ENCODE results near the gene EMSY.

The EMSY gene

GRCh38 chr11:76455931-76456330 is 11.1 kb downstream of the EMSY start:
- no peak for DNase-seq

DNA sequence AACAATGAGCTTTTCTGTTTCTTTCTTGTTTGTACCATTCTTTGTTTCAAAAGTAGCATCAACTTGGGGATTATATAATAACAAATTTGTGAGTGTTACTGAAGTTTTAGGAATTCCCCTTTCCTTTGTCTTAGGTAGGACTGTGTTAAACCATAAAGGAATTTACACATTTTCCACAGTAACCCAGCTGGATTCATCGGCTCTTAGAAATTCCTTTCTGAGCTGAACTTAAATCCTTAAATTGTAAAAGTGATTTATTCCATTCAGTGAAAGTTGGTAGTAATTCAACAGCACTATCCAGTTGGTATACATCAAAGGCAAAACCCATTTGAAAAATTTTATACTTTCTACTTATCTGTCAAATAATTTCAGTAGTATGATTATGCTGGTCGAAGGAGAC is 11.8 kb downstream of the EMSY start:
- no peak for DNase-seq

DNA sequence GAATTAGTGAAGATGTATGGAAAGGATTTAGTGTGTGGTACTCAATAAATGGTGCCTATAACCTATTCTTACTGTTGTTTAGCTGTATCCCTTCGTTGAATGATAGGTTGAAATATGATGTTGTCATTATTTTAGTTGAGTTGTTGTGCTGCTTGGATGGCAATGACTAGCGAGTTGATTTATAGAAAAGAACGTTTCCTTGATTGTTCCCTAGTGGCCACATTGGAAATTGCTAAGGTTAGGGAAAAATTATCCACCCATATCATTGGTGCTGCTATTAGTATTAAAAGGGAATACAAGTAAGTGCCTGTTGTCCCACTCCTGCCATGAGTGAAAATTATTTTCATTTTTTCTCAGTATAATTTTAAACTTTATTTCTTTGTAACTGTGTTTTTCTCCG is 14.5 kb downstream of the EMSY start:
- DNase-seq: no peak

GRCh38 chr11:76459846-76460245 is 15.0 kb downstream of the EMSY start:
- DNase-seq: no peak

DNA sequence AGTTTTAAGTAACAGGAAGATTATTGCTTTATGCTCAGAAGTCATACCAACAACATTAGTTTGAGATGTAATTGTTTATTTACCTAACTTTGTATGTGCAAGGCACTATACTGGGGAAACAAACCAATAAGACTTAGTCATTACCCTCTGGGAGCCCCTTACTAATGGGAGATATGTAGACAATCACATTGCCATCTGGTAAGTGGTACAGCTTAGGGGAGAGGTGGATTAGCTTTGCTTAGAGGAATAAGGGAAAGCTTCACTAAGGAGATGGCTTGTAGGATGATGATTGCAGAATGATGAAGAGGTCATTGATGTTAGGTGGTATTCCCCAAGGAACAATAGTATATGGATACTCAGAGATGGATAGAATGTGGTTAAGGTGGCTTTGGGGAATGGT is 17.5 kb downstream of the EMSY start:
- no peak for DNase-seq

DNA sequence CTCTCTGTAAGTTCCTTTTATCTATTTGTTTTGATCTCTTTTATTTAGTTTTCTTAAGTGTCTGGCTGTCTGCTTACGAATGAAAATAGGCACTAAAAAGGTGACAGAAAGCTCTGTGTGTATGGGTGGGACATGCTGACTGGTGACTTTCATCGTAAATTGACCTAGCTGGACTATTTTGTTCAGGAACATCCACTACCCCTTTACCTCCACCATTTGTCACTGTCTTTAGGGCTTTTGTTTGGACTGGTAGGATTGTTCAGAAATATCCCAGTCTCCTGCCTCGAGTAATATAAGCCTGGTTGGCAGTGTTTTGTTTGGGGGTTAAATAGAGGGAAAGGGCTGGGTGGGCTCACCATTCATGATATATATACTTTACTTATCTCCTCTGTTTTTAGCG is 20.9 kb downstream of the EMSY start:
- no peak for DNase-seq

DNA sequence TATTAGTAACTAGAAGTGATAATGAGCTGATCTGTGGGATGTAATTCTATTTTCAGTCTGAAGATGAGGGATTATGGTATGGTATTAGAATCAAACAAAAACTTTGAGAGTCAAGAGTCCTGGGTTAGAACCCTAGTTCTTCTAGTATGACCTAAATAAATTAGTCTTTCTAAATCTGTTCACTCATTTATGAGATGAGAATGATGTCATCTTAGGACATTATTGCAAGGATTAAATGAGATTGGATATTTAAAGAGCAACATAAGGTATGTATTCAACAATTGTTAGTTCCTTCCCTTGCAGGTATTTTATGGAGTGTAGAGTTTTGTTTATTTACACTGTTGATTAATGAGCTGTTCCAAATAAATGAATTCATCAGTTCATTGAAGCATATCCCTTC is 21.8 kb downstream of the EMSY start:
- no peak for DNase-seq

GRCh38 chr11:76469141-76469540 is 24.3 kb downstream of the EMSY start:
- no peak for DNase-seq

DNA sequence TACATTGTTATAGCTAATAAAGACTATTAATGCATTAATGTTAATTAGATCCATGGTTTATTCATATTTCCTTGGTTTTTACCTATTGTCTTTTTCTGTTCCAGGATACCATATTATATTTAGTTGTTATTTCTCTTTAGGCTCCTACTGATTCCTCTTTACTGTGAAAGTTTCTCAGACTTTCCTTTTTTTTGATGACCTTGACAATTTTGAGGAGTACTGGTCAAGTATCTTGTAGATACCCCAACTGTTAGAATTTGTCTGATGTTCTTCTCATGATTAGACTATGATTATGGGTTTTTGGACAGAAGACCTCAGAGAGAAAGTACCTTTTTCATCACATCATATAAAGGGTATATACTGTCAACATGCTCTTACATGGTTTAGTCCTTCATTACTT is 26.6 kb downstream of the EMSY start:
- no peak for DNase-seq

- no peak for DNase-seq
Observed at GRCh38 chr11:76480241-76480640, 35.4 kb downstream of the EMSY start.

DNA sequence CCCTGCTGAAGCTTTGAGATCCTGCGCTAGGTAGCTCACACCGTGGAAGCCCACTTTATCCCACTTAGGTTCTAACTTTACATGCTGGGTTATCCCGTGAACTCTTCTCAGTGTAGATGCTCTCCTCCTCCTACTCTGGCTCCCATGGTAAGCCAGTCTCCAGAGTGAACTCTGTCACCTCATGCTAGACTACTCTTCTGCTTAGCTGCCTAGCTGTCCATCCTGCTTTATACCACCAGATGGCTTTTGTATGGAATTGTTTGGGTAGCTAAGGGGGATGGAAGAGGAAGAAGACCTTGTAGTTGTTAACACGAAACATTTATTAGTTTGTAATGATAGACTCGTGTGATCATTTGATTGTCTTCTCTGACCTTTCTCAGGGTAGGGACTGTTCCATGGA is 46.8 kb downstream of the EMSY start:
- no peak for DNase-seq

DNA sequence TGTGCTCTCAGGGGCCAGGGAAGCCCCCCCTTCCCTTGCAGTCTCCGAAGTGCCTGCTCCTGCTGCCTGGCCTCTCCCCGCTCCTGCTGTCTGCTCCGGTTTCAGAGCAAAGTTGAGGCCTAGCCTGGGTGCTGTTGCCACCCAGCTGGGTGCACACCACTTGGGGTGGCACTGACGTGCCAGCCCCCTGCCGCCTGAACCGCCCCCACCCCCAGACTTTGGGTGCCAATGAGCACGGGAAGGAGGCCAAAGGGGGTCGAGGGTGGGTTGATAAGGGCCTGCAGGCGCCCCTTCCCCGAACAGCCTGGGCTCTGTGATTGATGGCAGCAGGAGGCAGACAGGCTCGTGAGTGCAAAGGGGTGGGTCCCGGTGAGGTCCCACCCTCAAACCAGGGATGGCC is 48.2 kb downstream of the EMSY start:
- DNase-seq: no peak

DNA sequence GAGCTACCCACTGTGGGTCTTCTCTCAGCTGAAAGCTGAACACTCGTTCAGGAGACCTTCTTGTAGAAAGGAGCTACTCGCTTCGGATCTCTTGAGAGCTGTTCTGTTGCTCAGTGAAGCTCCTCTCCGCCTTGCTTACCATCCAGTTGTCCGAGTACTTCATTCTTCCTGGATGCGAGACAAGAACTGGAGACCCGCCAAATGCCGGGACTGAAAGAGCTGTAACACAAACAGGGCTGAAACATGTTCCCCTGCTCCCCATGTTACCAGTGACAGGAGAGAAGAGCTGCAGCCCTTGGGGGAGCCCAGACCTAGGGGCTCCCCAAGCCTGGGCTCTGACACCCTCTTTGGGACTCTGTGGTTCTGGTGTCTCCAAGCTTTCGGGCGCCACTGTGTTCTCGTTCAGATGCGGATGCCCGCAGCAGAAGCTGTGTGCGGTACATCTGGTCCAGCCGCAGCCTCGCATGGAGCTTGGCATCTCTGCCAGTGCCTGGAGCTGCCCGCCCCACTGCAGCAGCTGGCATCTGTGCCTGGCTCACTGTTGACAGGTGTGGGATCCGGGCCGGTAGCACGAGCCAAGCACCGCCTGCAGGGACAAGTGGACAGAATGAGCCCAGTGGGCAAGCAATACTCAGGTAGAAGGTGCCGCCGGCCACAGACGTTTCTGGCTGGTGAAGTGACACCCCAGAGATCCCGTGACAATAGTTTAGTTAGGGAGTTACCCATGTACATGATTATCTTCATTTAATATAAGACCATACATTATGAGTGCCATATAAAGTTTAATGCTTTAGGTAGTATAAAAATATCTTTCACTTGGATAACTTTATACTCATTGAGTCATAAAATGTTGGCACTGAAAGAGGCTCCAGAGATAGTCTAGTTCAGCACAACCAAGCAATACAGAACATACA is 49.1 kb downstream of the EMSY start:
- DNase-seq: no peak

GRCh38 chr11:76495019-76495418 is 50.2 kb downstream of the EMSY start:
- no peak for DNase-seq

- no peak for DNase-seq
Observed at GRCh38 chr11:76496174-76496573, 51.4 kb downstream of the EMSY start.

DNA sequence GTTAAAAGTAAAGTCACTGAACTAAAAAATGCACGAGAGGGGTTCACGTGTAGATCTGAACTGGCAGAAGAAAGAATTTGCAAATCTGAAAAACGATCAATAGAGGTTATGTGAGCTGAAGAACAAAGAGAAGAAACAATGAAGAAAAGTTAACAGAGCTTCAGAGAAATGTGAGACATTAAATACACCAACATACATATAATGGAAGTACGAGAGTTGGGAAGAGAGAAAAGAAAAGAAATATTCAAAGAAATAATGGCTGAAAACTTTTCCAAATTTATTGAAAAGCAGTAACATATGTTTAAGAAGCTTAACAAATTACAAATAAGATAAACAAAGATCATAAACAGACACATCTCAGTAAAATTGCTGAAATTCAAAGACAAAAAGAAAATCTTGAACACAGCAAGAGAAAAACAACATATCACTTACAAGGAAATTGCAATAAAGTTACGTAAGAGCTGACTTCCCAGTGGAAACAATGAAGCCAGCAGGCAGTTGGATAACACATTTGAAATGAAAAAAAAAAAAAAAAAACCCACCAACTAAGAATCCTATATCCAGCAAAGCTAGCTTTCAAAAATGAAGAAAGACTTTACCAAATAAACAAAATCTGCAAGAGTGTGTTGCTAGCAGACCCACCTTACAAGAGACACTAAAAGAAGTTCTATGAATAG is 56.8 kb downstream of the EMSY start:
- no peak for DNase-seq

GRCh38 chr11:76506833-76507232 is 62.0 kb downstream of the EMSY start:
- no peak for DNase-seq

- no peak for DNase-seq
Observed at GRCh38 chr11:76510060-76511047, 65.5 kb downstream of the EMSY start.

- peak; percentile 57 for DNase-seq
Observed at GRCh38 chr11:76512851-76513653, 68.2 kb downstream of the EMSY start.

DNA sequence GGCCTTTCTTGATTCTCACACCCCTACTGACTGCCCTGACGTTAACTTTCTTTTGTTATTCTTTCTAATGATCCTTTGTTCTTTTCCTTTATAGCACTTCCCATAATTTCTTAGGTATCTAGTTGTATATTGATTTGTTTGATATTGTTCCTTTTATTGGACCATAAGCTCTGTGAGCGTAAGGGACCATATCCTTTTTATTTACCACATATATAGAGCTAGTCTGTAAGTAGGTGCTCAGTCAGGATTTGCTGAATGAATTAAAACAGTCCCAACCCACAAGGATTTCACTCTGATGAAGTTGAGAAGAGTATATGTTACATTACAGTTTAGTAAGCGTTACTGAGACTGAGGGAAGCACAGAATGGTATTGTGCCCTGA is 68.8 kb downstream of the EMSY start:
- no peak for DNase-seq

DNA sequence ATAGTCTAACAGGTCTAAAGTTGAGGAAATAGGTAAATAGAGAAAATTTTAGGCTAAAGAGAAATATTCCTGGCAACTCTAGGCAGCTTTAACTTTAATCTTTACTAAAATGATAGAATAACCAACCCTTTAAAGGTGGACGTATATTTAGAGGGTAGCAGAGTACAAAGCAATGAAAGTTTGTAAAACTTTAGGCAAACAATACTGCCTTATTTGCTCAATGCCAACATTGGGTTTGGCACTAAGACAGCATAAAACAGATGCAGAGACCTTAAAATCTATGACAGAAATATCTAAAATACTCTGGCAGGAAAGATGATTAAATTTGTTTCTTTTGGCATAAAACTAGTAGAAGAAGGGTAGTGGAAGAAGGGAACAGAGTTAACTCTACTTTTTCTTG is 70.7 kb downstream of the EMSY start:
- no peak for DNase-seq

DNA sequence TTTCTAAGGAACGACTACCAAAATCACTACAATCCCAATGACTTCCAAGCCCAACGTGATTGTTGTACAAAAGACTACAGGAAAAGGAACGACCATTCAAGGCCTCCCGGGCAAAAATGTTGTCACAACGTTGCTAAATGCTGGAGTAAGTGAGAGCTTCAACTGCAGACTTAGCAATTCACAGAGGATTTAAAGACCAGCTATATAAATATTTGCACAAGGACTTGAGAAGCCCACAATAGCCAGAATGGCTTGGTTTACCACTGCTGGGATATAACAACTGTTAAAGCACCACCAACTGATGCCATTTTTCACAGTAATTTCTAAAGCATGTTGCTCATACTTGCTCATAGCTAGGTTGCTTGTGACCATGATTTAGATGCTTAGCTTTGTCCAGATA is 78.3 kb downstream of the EMSY start:
- no peak for DNase-seq
